ENCODE measurements around the gene GLB1L3.

Gene GLB1L3

GRCh38 chr11:134275534-134276395 is at the start of gene GLB1L3:
Gene GLB1L3 (plus strand): TSS chr11:134276379. CDS start chr11:134276741, 362 bp downstream.
- TF ChIP-seq CTCF (IDR thresholded peaks at IDR 0.05; ENCODE audit: extremely low read depth, missing control alignments) = no peak
- peak; percentile 76 for DNase-seq (ENCODE audit: low spot score)

DNA sequence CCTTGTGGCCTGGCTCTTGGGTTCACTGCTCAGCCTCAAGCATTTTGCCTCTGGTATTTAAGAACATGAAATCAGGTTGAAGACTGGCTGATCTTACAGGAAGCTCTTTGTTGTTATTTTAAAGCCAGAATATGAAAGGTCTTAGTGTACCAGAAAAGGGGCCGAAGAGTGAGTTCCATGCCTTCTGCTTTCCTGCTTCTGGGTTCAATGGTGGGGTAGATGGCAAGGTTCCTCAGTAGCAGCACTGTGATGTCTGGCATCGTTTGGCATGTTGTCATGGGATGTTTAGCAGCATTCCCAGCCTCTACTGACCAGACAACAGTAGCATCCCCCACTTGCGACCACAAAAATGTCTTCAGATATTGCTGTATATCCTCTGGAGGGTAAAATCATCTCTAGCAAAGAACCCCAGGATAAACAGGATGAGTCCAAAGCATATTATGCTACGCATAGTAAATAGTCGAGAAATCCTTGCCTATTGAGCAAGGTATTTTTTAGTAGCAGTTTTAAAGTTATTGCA is 49.3 kb upstream of the GLB1L3 start:
- TF ChIP-seq CTCF (IDR thresholded peaks at IDR 0.05; ENCODE audit: extremely low read depth, missing control alignments) = no peak
- no peak for DNase-seq (ENCODE audit: low spot score)

DNA sequence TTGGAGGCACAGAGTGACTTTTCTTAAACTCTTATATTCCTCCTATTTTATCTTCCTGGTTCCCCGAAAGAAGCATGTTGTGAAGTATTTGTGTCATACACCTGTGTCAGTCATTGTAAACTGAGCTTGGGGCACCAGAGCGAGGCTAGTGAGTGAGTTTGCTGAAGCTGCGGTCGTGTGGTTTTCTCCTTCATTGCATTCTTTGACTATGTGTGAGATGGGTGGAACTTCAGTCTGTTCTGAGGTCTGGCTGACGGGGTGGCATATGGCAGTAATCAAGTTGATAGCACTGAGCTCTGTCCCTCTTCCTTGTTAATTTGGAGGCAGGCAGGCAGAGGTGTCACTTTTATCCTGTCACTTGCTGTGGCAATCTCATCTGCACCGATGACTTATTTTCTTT is 47.6 kb upstream of the GLB1L3 start:
- no peak for TF ChIP-seq CTCF (IDR thresholded peaks at IDR 0.05; ENCODE audit: extremely low read depth, missing control alignments)
- DNase-seq (ENCODE audit: low spot score) = peak; percentile 72

DNA sequence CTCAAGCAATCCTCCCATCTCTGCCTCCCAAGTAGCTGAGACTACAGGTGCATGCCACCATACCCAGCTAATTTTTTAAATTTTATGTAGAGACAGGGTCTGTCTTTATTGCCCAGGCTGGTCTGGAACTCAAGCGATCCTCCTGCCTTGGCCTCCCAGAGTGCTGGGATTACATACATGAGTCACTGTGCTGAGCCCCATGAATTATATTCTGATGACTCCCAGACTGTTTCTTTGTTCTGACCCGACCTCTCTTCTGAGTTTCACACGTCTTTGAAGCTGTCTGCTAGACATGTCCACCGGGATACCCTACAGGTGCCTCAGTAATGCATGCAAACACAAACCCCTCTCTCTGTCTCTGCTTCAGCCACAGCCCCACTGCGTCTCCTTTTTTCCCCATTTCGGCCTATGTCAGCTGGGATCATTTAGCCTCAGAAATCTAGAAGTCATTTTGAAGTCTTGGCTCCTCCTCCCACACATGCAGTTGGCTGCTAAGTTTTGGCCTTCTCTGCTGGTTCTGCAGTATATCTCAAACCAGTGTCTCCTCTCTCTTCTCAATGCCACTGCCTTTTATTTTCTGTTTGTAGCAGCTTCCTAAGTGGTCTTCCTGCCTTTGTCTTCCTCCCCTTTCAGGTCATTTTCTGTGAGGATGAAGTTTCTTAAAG is 46.9 kb upstream of the GLB1L3 start:
- DNase-seq (ENCODE audit: low spot score) = no peak
- TF ChIP-seq CTCF (IDR thresholded peaks at IDR 0.05; ENCODE audit: extremely low read depth, missing control alignments) = no peak

GRCh38 chr11:134230339-134230738 is 45.8 kb upstream of the GLB1L3 start:
- no peak for DNase-seq (ENCODE audit: low spot score)
- no peak for TF ChIP-seq CTCF (IDR thresholded peaks at IDR 0.05; ENCODE audit: extremely low read depth, missing control alignments)

GRCh38 chr11:134231958-134232659 is 44.1 kb upstream of the GLB1L3 start:
- DNase-seq (ENCODE audit: low spot score) = no peak
- no peak for TF ChIP-seq CTCF (IDR thresholded peaks at IDR 0.05; ENCODE audit: extremely low read depth, missing control alignments)
